ENCODE measurements around the gene CDH22.

The CDH22 gene

DNA sequence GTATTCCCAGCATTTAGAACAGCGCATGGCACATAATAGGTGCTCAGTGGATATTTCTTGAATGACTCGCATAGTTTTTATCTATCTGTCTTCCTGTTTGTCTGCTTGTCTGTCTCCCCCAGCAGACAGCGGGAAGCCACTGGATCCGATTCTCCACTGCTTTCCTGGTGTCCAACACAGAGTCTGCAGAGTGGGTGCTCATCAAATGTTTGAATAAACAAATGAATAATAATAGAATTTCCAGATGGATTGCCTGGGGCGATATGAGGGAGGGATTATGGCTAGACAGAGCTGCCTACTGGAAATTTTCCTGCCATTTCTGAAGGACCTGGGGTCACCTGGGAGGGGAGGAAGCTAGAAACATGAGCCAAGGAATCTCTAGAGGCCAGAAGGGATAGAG, 18.9 kb downstream of the CDH22 start:
- H3K27ac ChIP-seq, result no peak overlapping the region
- H3K4me1 ChIP-seq (ENCODE audit: control insufficient read depth in 1 of 2, insufficient read depth in 1 of 2, low read depth in 1 of 2, low read length in 1 of 2), result no peaks in the 10 kb centered on the region
- TF ChIP-seq, protein P1, sequence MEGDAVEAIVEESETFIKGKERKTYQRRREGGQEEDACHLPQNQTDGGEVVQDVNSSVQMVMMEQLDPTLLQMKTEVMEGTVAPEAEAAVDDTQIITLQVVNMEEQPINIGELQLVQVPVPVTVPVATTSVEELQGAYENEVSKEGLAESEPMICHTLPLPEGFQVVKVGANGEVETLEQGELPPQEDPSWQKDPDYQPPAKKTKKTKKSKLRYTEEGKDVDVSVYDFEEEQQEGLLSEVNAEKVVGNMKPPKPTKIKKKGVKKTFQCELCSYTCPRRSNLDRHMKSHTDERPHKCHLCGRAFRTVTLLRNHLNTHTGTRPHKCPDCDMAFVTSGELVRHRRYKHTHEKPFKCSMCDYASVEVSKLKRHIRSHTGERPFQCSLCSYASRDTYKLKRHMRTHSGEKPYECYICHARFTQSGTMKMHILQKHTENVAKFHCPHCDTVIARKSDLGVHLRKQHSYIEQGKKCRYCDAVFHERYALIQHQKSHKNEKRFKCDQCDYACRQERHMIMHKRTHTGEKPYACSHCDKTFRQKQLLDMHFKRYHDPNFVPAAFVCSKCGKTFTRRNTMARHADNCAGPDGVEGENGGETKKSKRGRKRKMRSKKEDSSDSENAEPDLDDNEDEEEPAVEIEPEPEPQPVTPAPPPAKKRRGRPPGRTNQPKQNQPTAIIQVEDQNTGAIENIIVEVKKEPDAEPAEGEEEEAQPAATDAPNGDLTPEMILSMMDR (IDR thresholded peaks at IDR 0.05), result no peak
- H3K4me3 ChIP-seq (ENCODE audit: low read depth in 1 of 2, low read length in 1 of 2), result no peak overlapping the region
- H3K27me3 ChIP-seq, result peaks cover 93% of the 10 kb centered on the region
- no peaks in the 10 kb centered on the region for H3K9me3 ChIP-seq
- H3K36me3 ChIP-seq, result no peaks in the 10 kb centered on the region

DNA sequence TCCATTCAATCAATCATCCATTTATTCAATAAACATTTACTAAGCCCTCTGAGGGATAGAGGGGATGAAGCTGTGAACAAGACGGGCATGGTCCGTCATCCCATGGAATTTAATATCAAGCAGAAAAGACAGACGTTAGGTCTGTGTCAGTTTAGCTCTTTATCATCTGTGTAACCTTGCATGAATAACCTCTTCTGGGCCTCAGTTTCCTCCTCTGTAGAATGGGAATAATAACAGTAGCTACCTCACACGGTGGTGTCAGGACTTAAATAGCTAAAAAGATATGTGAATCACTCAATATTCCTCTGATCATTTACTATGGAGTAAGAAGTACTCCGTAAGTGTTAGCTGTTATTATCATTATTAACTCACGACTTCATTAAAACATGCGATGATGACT, 21.3 kb downstream of the CDH22 start:
- H3K9me3 ChIP-seq, result no peaks in the 10 kb centered on the region
- no peak overlapping the region for H3K4me3 ChIP-seq (ENCODE audit: low read depth in 1 of 2, low read length in 1 of 2)
- no peak overlapping the region for H3K27ac ChIP-seq
- peaks cover 93% of the 10 kb centered on the region for H3K27me3 ChIP-seq
- H3K36me3 ChIP-seq, result no peaks in the 10 kb centered on the region
- TF ChIP-seq, protein P1 (IDR thresholded peaks at IDR 0.05), result no peak
- H3K4me1 ChIP-seq (ENCODE audit: control insufficient read depth in 1 of 2, insufficient read depth in 1 of 2, low read depth in 1 of 2, low read length in 1 of 2), result no peaks in the 10 kb centered on the region

DNA sequence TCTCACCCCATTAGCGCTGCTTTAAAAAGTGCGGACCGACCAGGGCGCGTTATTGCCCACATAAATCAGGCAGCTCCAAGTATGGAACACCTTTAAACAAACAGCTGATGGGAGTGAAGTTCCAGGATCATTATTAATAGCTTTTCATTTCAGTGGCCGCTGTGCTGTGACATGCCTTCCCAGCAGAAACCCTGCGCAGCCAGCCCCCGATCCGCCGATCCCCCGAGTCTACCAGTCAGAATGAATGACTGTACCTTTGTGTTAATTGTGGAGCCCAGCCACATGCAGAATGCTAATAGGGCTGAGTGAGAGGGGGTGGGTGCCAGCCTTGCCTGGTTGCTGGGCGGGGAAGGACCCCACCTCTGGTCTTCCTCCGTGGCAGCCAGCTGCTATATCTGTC, 21.9 kb downstream of the CDH22 start:
- Histone ChIP-seq H3K4me1 (ENCODE audit: control insufficient read depth in 1 of 2, insufficient read depth in 1 of 2, low read depth in 1 of 2, low read length in 1 of 2) (no peaks in the 10 kb centered on the region), H3K4me3 (ENCODE audit: low read depth in 1 of 2, low read length in 1 of 2) (no peak overlapping the region), H3K36me3 (no peaks in the 10 kb centered on the region), H3K9me3 (no peaks in the 10 kb centered on the region), H3K27me3 (peaks cover 93% of the 10 kb centered on the region), H3K27ac (no peak overlapping the region)
- TF ChIP-seq, protein P1 (IDR thresholded peaks at IDR 0.05), result no peak

DNA sequence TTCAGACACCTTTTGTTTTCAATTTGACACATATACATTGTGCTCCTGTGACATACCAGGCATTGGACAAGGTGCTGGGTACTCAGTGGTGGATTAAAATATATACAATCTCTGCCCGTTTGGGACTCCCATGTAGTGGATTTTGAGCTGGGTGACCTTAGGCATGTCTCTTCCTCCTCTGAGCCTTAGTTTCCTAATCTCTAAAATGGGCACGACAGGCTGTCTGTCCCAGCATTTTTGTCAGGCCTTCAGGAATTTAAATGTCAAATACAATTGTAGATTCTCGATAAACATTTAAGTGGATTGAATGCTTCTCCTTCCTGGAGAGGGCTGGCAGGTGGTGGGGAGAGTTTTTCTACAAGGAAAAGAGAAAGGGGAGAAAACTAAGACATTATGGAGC, 22.6 kb downstream of the CDH22 start:
- Histone ChIP-seq H3K27me3 (peaks cover 96% of the 10 kb centered on the region), H3K9me3 (no peaks in the 10 kb centered on the region)
- TF ChIP-seq, protein P1 (IDR thresholded peaks at IDR 0.05), result no peak

DNA sequence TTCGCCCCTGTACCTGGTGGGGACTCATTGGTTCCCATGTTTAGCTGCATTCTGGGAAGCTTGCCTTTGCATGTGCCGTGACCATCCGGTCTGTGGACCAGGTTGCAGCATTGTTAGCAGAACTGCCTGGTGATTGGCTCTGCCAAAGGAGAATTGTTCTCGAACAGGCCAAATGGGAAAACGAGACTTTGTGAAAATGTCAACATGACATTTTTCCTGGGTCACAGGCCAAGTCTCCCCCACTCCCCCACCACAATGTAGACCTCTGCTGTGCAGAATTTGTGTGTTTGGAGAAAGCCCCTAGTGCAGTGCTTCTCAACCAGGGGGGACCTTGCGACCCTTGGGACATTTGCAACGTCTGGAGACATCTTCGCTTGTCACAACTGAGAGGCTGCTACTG, 23.2 kb downstream of the CDH22 start:
- Histone ChIP-seq H3K36me3 (no peaks in the 10 kb centered on the region), H3K9me3 (no peaks in the 10 kb centered on the region), H3K27ac (no peak overlapping the region), H3K27me3 (peaks cover 96% of the 10 kb centered on the region), H3K4me3 (ENCODE audit: low read depth in 1 of 2, low read length in 1 of 2) (no peak overlapping the region), H3K4me1 (ENCODE audit: control insufficient read depth in 1 of 2, insufficient read depth in 1 of 2, low read depth in 1 of 2, low read length in 1 of 2) (no peaks in the 10 kb centered on the region)
- TF ChIP-seq, protein P1 (IDR thresholded peaks at IDR 0.05), result no peak

More for the DNA sequence above, 22.6 kb downstream of the CDH22 start:
- H3K36me3 ChIP-seq, result no peaks in the 10 kb centered on the region
- no peaks in the 10 kb centered on the region for H3K4me1 ChIP-seq (ENCODE audit: control insufficient read depth in 1 of 2, insufficient read depth in 1 of 2, low read depth in 1 of 2, low read length in 1 of 2)
- no peak overlapping the region for H3K4me3 ChIP-seq (ENCODE audit: low read depth in 1 of 2, low read length in 1 of 2)
- H3K27ac ChIP-seq, result no peak overlapping the region

DNA sequence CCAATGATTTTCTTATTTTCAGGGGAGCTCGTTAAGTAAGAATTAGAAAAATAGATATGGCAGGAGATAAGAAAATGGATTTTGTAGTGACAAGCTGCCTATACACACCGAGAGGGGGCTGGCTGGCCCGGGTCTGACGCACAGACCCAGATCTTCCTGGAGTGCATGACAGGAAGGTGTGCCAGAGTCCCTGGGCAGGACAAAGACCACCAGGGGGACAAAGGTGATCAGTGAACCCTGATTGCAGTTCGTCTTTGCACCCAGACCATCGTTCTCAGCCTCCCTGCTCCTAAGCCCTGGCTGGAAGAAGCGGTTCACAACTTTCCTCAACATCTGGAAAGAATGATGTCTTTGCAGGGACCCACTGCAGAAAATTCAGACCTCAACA, 24.3 kb downstream of the CDH22 start:
- peaks cover 94% of the 10 kb centered on the region for H3K27me3 ChIP-seq
- no peaks in the 10 kb centered on the region for H3K36me3 ChIP-seq
- H3K27ac ChIP-seq, result no peak overlapping the region
- no peak overlapping the region for H3K4me3 ChIP-seq (ENCODE audit: low read depth in 1 of 2, low read length in 1 of 2)
- TF ChIP-seq, protein P1 (IDR thresholded peaks at IDR 0.05), result no peak
- H3K4me1 ChIP-seq (ENCODE audit: control insufficient read depth in 1 of 2, insufficient read depth in 1 of 2, low read depth in 1 of 2, low read length in 1 of 2), result no peaks in the 10 kb centered on the region
- H3K9me3 ChIP-seq, result no peaks in the 10 kb centered on the region

Data from neutrophil (primary cell).